GM18951 (cell line): Measurements from ENCODE around the gene DYNLT2.
A peak's percentile ranks its signal among the peaks of the same experiment; 100 is the strongest.

Experiments used
- POLR2A ChIP-seq: IDR thresholded peaks from 4 replicates; pipeline ENCODE4 v1.6.1; 2011; ENCODE audit warnings: mild to moderate bottlenecking; ENCODE audit not compliant: insufficient read length, insufficient read depth; ENCODE audit errors: extremely low read depth
- in situ Hi-C: fragments of 300-500 bp; cut with MboI; formaldehyde crosslinking; loops from one replicate; pipeline ENCODE4 v1.12.0; 2022; ENCODE audit warnings: low sequenced_read_pairs, mixed read lengths, inconsistent platforms; ENCODE audit not compliant: unreplicated experiment

Gene DYNLT2

DNA sequence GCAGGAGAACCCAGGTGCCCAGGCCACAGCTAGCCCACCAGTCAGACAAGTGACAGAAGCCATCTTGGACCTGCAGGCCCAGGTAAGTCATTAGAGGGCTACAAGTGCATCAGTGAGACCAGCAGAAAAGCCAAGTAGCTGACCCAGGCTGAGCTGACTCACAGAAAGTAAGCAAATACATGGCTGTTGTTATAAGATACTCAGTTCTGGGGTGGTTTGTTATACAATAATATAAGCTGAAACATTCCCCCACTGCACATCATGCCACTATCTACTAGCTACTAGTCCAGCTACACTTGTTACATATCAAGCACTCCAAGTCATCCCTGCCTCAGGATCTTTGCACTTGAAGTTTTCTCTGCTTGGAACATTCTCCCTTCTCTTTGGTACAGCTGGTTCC is 10.0 kb downstream of the DYNLT2 start:
- TF ChIP-seq POLR2A = no peak

DNA sequence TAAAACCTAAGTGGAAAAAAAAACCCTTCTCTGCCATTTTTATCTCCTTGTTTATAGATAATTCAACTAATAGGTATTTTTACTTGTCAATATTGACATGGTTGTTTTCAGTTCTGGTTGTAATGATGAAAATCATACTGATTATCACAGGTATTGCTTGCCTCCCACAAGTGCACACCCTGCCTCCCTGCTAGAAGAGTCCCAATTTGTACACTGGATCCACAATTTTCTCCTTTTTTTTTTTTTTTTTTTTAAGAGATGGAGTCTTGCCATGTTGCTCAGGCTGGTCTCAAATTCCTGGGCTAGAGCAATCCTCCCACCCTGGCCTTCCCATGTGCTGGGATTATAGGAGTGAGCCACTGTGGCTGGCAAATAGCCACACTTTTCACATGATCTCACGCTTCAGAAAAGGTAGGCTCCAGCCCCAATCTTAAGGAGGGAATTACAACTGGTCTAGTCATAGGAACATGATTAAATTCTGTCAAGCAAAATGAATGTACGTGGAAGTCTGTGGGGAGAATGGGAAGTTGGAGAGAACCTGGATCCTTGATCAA is 12.3 kb downstream of the DYNLT2 start:
- in situ Hi-C loops = no loop called here
- TF ChIP-seq POLR2A = no peak

More for the DNA sequence above, 10.0 kb downstream of the DYNLT2 start:
- in situ Hi-C loops = no loop called here

- in situ Hi-C loops = no loop called here
- no peak for TF ChIP-seq POLR2A
These were observed 13.0 kb downstream of the DYNLT2 start for GRCh38 chr6:169738204-169738975.

GRCh38 chr6:169729961-169730360 is 21.4 kb downstream of the DYNLT2 start:
- TF ChIP-seq POLR2A = no peak
- in situ Hi-C loops = no loop called here

DNA sequence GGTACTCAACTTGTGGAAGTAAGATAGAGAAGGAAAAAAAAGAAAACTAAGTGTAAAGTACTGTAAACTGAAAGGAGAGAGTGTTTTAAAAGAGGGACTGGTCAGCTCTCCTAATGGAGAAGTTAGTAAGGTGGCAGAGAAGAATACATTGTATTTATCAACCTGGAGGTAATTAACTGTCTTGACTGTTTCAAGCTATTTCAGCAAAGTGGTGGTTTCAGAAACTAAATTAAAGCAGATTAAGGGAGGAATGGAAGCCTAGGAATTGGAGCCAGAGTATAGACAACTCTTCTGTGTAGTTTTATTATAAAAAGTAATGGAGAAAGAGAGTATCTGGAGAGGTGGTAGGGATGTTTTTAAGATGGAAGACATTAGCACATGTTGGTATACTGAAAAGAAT is 24.4 kb downstream of the DYNLT2 start:
- TF ChIP-seq POLR2A = no peak
- in situ Hi-C loops = no loop called here

DNA sequence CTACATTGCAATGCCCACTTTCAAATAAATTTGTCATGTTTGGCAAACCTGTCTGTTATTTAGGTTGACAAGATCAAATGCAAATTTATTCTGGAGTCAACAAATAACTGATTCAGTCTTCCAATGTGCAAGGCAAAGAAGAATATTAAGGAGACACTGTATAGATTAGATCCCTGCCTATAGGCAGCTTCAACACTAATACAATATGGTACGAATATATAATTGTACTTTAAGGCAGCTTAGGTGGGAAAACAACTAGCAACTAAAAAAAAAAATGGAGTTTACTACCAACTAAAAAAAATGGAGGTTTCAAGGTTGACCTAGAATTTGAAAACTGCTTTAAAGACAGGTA is 25.3 kb downstream of the DYNLT2 start:
- in situ Hi-C loops = no loop called here
- TF ChIP-seq POLR2A = no peak

GRCh38 chr6:169725125-169726048 is 26.0 kb downstream of the DYNLT2 start:
- in situ Hi-C loops = no loop called here

DNA sequence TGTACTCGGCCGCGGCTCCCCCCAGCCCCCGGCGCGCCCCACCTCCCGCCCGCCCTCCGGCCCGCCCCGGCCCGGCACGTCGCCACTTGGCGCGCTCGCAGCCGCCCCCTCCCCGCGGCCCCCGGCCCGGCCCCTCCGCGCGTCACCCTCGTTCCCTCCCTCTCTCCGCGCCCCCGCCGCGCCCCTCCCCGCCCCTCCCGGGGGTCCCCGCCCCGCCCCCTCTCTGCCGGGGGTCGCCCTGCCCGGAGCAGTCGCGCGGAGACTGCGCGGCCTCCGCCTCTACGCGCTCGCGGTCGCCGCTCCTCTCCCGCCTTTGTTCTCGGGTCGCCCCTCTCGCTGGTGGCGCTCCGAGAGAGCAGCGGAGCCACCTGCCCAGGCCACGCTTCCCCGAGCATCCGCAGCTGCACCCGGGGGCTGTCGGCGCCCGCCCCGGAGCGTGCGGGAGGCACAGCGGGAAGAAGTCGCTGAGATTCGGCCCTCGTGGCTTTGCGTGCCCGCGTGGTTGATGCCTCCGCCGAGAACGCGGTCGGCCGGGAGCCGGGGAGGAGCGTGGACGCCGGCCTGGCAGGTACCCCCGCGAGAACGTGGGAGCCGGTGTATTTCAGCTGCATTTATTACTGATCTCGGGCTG is 26.8 kb downstream of the DYNLT2 start, which contains the start of gene PHF10:
Gene PHF10 (minus strand): TSS at position 7 of the 631 bp plus-strand sequence. CDS start 569 bp downstream, outside the sequence.
- in situ Hi-C loops = no loop called here

More at GRCh38 chr6:169725125-169726048, 26.0 kb downstream of the DYNLT2 start:
- no peak for TF ChIP-seq POLR2A

DNA sequence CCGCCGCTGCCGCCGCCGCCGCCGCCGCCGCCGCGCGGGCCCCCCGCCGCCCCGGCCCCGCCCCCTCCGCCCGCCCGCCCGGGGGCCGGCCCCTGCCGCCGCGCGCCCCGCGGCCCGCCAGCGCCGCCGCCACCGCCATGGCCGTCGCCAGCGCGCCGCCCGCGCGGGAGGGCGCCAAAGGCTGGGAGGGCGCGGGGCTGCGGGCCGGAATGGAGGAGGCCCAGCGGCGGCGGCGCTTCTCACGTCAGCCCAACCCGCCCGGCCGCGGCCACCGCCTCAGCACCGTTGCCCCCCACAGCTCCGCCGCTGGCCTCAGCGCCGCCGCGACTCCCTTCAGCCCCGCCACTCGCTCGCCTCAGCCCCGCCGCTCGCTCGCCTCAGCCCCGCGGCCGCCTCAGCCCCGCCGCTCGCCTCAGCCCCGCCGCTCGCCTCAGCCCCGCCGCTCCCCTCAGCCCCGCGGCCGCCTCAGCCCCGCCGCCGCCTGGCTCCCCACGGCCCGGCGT is 27.3 kb downstream of the DYNLT2 start:
- TF ChIP-seq POLR2A = peak; percentile 48
- in situ Hi-C loops = no loop called here

More for the DNA sequence above, 26.8 kb downstream of the DYNLT2 start, which contains the start of gene PHF10:
- no peak for TF ChIP-seq POLR2A

GRCh38 chr6:169723200-169723909 is 28.0 kb downstream of the DYNLT2 start:
- TF ChIP-seq POLR2A = no peak
- in situ Hi-C loops = no loop called here

DNA sequence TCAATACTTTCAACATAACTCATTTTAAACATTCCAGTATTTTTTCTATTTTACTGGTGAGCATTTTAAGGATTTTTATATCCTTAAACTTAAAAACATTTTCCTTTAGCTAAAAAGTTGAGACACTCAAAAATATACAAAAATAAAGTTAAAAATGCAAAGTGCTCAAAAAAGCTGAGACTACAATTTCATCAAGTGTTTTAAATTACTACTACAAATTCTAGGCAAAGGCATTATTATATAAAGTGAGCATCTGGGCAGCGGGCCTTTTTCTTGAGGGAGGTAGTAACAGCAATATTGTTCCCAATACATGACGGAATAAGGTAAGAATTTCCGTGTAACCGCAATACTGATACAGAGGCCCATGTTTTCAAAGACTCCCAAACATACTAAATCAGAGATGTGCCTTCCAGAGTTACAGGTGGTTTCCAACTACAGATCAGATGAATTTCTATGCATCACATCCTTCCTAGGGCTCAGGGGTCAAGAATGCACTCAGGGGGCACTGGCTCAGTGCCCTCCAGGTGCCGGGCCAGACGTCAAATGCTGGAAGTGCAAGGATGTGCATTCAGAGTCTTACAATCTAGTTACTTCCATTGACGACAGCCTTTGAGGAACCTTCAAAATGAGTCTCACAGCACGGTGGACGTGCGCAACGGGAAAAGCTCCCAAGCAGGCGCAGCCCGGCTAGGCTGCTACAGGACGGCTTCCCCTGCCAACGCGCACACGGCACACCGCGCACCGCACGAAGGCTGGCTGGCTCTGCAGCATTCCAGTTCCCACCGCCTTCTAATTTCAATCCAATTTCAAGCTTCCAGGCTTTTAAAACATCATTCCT is 28.8 kb downstream of the DYNLT2 start:
- in situ Hi-C loops = no loop called here
- TF ChIP-seq POLR2A = no peak
